K562 (cell line): ENCODE results near the gene HTR5A. TPM values are rescaled to one million over a fixed set of nuclear protein-coding genes. Genes with fewer than 3 reads are reported as not detected.

ENCODE experiments used
- ARID2 ChIP-seq: fragments of 450-650 bp; IDR thresholded peaks from 2 replicates; pipeline ENCODE4 v1.6.1; 2017; ENCODE audit warnings: antibody characterized with exemption, mild to moderate bottlenecking
- BRD4 ChIP-seq: fragments of 200-600 bp; sonication (generic); IDR thresholded peaks from 2 replicates; pipeline ENCODE4 v1.6.1; 2017; ENCODE audit warnings: inconsistent platforms
- CXXC5 ChIP-seq: fragments of 250-450 bp; sonication (Bioruptor Pico); IDR thresholded peaks from 2 replicates; pipeline ENCODE4 v1.8.0; 2022; ENCODE audit warnings: inconsistent platforms, mild to moderate bottlenecking, moderate library complexity
- ESRRB ChIP-seq: fragments of 250-450 bp; sonication (Bioruptor Pico); IDR thresholded peaks from 2 replicates; pipeline ENCODE4 v1.5.0; 2020; ENCODE audit warnings: mild to moderate bottlenecking, moderate library complexity, borderline replicate concordance
- FOXP1 ChIP-seq: sonication (generic); formaldehyde crosslinking; IDR thresholded peaks from 2 replicates; pipeline ENCODE4 v1.8.0; 2022; ENCODE audit warnings: mild to moderate bottlenecking, missing genetic modification reagents
- GATA2 ChIP-seq: sonication (generic); formaldehyde crosslinking; IDR thresholded peaks from 2 replicates; pipeline ENCODE4 v1.4.0; 2020; ENCODE audit warnings: mild to moderate bottlenecking, missing genetic modification reagents
- HEY1 ChIP-seq: fragments of 250-450 bp; sonication (Bioruptor Pico); IDR thresholded peaks from 2 replicates; pipeline ENCODE4 v1.5.0; 2020; ENCODE audit warnings: mild to moderate bottlenecking, moderate library complexity, borderline replicate concordance
- HMG20B ChIP-seq: fragments of 250-450 bp; sonication (Bioruptor Pico); IDR thresholded peaks from 2 replicates; pipeline ENCODE4 v1.5.0; 2021; ENCODE audit warnings: mild to moderate bottlenecking
- HNRNPUL1 ChIP-seq: fragments of 200-400 bp; formaldehyde crosslinking; IDR thresholded peaks from 2 replicates; pipeline ENCODE4 v1.6.1; 2017; ENCODE audit warnings: low read length
- JUND ChIP-seq, 2 experiments: IDR thresholded peaks; 2 replicates in 1 of 2; 3 replicates in 1 of 2; pipeline ENCODE4 v1.6.1; 2011; ENCODE audit warnings: borderline replicate concordance in 2 of 2, low read depth in 2 of 2, low read length in 2 of 2, improper control_type of control experiment in 1 of 2, missing biosample characterization in 1 of 2, missing genetic modification characterization in 1 of 2, missing genetic modification reagents in 1 of 2
- KDM5B ChIP-seq: fragments of 200-600 bp; sonication (generic); IDR thresholded peaks from 2 replicates; pipeline ENCODE4 v1.6.1; 2012; ENCODE audit warnings: low read depth, mild to moderate bottlenecking, moderate library complexity, low read length, control low read depth, inconsistent platforms; ENCODE audit not compliant: insufficient replicate concordance
- NCOR1 ChIP-seq: fragments of 450-650 bp; IDR thresholded peaks from 2 replicates; pipeline ENCODE4 v1.6.1; 2016; ENCODE audit warnings: mild to moderate bottlenecking, moderate library complexity
- NFE2 ChIP-seq: IDR thresholded peaks from 2 replicates; pipeline ENCODE4 v1.6.1; 2014; ENCODE audit warnings: antibody characterized with exemption, low read depth
- NR4A1 ChIP-seq, 2 experiments: fragments of 250-450 bp in 1 of 2; fragments of 450-650 bp in 1 of 2; sonication (Bioruptor Pico) in 1 of 2; IDR thresholded peaks; 2 replicates each; pipeline versions ENCODE4 v1.4.0 to v1.6.1; 2016 to 2020; ENCODE audit warnings: mild to moderate bottlenecking in 2 of 2, missing compliant biosample characterization in 1 of 2, missing genetic modification characterization in 1 of 2, moderate library complexity in 1 of 2
- POLR2A ChIP-seq: fragments of 450-650 bp; conservative IDR thresholded peaks from 2 replicates; pipeline ENCODE4 v1.6.1; 2016
- POLR2AphosphoS2 ChIP-seq: IDR thresholded peaks from 2 replicates; pipeline ENCODE4 v1.6.1; 2012; ENCODE audit warnings: low read length, improper control_type of control experiment
- STAT5A ChIP-seq: IDR thresholded peaks from 2 replicates; pipeline ENCODE4 v1.6.1; 2012; ENCODE audit warnings: low read length, inconsistent platforms, borderline replicate concordance
- ZC3H8 ChIP-seq: fragments of 450-650 bp; IDR thresholded peaks from 2 replicates; pipeline ENCODE4 v1.6.1; 2017
- ZFPM2 ChIP-seq: fragments of 250-450 bp; sonication (Bioruptor Pico); IDR thresholded peaks from 2 replicates; pipeline ENCODE4 v1.5.1; 2022; ENCODE audit warnings: mild to moderate bottlenecking
- ZKSCAN1 ChIP-seq: fragments of 150-350 bp; IDR thresholded peaks from 2 replicates; pipeline ENCODE4 v1.6.1; 2016; ENCODE audit warnings: low read depth, low read length
- ZNF133 ChIP-seq: fragments of 250-450 bp; sonication (Bioruptor Pico); IDR thresholded peaks from 2 replicates; pipeline ENCODE4 v1.4.0; 2020; ENCODE audit warnings: mild to moderate bottlenecking
- ZNF232 ChIP-seq: sonication (generic); formaldehyde crosslinking; IDR thresholded peaks from 2 replicates; pipeline ENCODE4 v1.8.0; 2022; ENCODE audit warnings: mild to moderate bottlenecking, missing genetic modification reagents
- ZNF586 ChIP-seq: fragments of 450-650 bp; formaldehyde crosslinking; conservative IDR thresholded peaks from 2 replicates; pipeline ENCODE4 v1.4.0; 2020; ENCODE audit warnings: mild to moderate bottlenecking, moderate library complexity
- ZNF668 ChIP-seq: fragments of 250-450 bp; sonication (Bioruptor Pico); IDR thresholded peaks from 2 replicates; pipeline ENCODE4 v1.8.0; 2022; ENCODE audit warnings: mild to moderate bottlenecking, inconsistent platforms
- ZNF780A ChIP-seq: fragments of 250-450 bp; sonication (Bioruptor Pico); IDR thresholded peaks from 2 replicates; pipeline ENCODE4 v1.5.0; 2021; ENCODE audit warnings: mild to moderate bottlenecking
- polyA plus RNA-seq, 8 experiments: library from polyadenylated mRNA; depleted of rRNA in 4 of 8; stranded (reverse) in 5 of 8; unstranded in 3 of 8; fragments of >200 nt; fragmentation: Nextera tagmentation in 2 of 8; fragmentation: Illumina TruSeq in 1 of 8; extraction: Ambion mirVana in 2 of 8; extraction: Trizol in 1 of 8; gene quantifications; 2 replicates each; pipeline versions ENCODE4 v1.2.1 to v1.2.3, GENCODE V29; 2011 to 2014; ENCODE audit warnings: inconsistent platforms in 1 of 8, missing spikeins in 1 of 8
- total RNA-seq, 7 experiments: library from RNA; depleted of rRNA in 6 of 7; stranded (reverse); fragments of >200 nt in 6 of 7; fragmentation: Illumina TruSeq in 2 of 7; extraction: Trizol in 2 of 7; gene quantifications; 2 replicates each; pipeline versions ENCODE4 v1.2.1 to v1.2.3, GENCODE V29; 2011 to 2021; ENCODE audit warnings: low replicate concordance in 1 of 7
- TF ChIP-seq, protein P1 (sequence below): fragments of 250-450 bp; sonication (Bioruptor Pico); IDR thresholded peaks from 2 replicates; pipeline ENCODE4 v1.8.0; 2021; ENCODE audit warnings: moderate library complexity, mild to moderate bottlenecking, inconsistent platforms
- TF ChIP-seq, protein P2 (sequence below): fragments of 450-650 bp; formaldehyde crosslinking; IDR thresholded peaks from 2 replicates; pipeline ENCODE4 v1.4.0; 2022; ENCODE audit warnings: missing genetic modification characterization
- TF ChIP-seq, protein P3 (sequence below): fragments of 450-650 bp; formaldehyde crosslinking; IDR thresholded peaks from 2 replicates; pipeline ENCODE4 v1.4.0; 2020; ENCODE audit warnings: mild to moderate bottlenecking, moderate library complexity

HTR5A gene
- total and polyA plus RNA-seq, 9 of the 15 experiments (the other 6 are each of a cell fraction or from before 2014, with no cell fraction given) = 0.06 TPM; not detected in 8

DNA sequence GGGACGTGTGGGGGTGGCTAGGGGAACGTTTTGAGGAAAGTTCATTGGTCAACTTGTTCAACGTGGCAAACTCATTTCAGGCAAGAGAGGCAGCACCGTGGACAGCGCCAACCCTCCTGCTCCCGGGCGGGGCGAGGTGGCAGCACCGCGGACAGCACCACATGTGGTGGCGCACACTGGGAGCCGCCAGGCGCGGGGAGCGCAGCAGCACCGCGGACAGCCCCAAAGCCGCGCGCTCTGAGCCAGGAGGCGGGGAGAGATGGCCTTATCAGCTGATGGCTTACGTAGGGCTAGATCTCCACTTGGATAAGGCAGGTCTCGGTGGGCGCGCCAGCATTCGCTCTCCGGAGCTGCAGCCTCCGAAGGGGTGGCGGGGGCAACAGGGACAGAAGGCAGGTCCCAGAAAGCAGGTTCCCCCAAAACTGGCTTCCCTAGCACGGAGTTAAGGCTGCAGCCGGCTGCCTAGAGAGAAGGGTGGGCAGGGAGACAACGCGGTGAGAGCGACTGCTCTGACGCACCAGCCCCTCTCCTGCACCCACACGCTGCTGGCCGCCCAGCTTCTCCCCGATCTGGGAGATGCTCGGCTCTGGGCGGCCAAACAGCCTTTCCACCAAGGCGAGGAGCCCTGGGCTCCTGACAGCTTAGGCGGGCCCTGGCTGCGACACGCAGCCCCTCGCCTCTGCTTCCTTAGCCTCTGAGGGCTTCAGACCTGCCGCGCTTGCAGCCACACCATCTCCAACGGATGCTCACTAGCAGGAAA lies at the start of gene HTR5A (continued):
- TF ChIP-seq NFE2 = peak; percentile 30; the same call in 1 of the 2 replicates
- peak; percentile 47; the same call in 1 of the 2 replicates for TF ChIP-seq STAT5A
- peak; percentile 100 for TF ChIP-seq FOXP1 (CRISPR knock-in tag)
- TF ChIP-seq, protein P1, sequence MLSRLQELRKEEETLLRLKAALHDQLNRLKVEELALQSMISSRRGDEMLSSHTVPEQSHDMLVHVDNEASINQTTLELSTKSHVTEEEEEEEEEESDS (CRISPR knock-in tag) = no peak
- TF ChIP-seq ZNF668 (CRISPR knock-in tag) = peak; percentile 95
- TF ChIP-seq CXXC5 = peak; percentile 98
- TF ChIP-seq ZC3H8 = no peak
- TF ChIP-seq ZFPM2 (CRISPR knock-in tag) = 0 out of 2 replicates have a peak, but pooled peaks have one; percentile 86
- TF ChIP-seq KDM5B = no peak
- TF ChIP-seq ARID2 = 0 out of 2 replicates have a peak, but pooled peaks have one; percentile 24
- TF ChIP-seq, protein P2, sequence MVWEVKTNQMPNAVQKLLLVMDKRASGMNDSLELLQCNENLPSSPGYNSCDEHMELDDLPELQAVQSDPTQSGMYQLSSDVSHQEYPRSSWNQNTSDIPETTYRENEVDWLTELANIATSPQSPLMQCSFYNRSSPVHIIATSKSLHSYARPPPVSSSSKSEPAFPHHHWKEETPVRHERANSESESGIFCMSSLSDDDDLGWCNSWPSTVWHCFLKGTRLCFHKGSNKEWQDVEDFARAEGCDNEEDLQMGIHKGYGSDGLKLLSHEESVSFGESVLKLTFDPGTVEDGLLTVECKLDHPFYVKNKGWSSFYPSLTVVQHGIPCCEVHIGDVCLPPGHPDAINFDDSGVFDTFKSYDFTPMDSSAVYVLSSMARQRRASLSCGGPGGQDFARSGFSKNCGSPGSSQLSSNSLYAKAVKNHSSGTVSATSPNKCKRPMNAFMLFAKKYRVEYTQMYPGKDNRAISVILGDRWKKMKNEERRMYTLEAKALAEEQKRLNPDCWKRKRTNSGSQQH (CRISPR knock-in tag) = no peak
- peak; percentile 26; the same call in 1 of the 2 replicates for TF ChIP-seq ZNF133
- no peak for TF ChIP-seq ZNF780A (CRISPR knock-in tag)
- no peak for TF ChIP-seq BRD4
- TF ChIP-seq ZNF586 (CRISPR knock-in tag) = 0 out of 2 replicates have a peak, but pooled peaks have one; percentile 27
- TF ChIP-seq HMG20B (CRISPR knock-in tag) = no peak
- peak; percentile 68 for TF ChIP-seq JUND (IDR thresholded peaks at IDR 0.05; ENCODE audit: borderline replicate concordance, low read depth, low read length)
- peak; percentile 84; the same call in 1 of the 3 replicates for TF ChIP-seq JUND (tag; IDR thresholded peaks at IDR 0.05; ENCODE audit: borderline replicate concordance, low read depth, low read length)
- TF ChIP-seq ZNF232 (CRISPR knock-in tag) = peak; percentile 100
- no peak for TF ChIP-seq ESRRB
- no peak for TF ChIP-seq NCOR1
- peak; percentile 77 for TF ChIP-seq ZKSCAN1
- TF ChIP-seq, protein P3, sequence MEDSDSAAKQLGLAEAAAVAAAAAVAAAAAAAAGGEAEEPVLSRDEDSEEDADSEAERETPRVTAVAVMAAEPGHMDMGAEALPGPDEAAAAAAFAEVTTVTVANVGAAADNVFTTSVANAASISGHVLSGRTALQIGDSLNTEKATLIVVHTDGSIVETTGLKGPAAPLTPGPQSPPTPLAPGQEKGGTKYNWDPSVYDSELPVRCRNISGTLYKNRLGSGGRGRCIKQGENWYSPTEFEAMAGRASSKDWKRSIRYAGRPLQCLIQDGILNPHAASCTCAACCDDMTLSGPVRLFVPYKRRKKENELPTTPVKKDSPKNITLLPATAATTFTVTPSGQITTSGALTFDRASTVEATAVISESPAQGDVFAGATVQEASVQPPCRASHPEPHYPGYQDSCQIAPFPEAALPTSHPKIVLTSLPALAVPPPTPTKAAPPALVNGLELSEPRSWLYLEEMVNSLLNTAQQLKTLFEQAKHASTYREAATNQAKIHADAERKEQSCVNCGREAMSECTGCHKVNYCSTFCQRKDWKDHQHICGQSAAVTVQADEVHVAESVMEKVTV = no peak
- no peak for TF ChIP-seq HNRNPUL1
- TF ChIP-seq POLR2AphosphoS2 = no peak
- TF ChIP-seq GATA2 = peak; percentile 95
- TF ChIP-seq NR4A1 (CRISPR knock-in tag; IDR thresholded peaks at IDR 0.05) = peak; percentile 95; the same call in 1 of the 2 replicates
- TF ChIP-seq NR4A1 (tag; IDR thresholded peaks at IDR 0.05) = peak; percentile 96
- TF ChIP-seq HEY1 = peak; percentile 86; the same call in 1 of the 2 replicates
- TF ChIP-seq POLR2A = no peak
